ENCODE measurements around the gene LMCD1. TPM values are rescaled to one million over a fixed set of nuclear protein-coding genes. Genes with fewer than 3 reads are reported as not detected.

LMCD1 gene
- total and polyA plus RNA-seq, 2 experiments from 2014 or later, result 21.8 to 35.3 TPM

DNA sequence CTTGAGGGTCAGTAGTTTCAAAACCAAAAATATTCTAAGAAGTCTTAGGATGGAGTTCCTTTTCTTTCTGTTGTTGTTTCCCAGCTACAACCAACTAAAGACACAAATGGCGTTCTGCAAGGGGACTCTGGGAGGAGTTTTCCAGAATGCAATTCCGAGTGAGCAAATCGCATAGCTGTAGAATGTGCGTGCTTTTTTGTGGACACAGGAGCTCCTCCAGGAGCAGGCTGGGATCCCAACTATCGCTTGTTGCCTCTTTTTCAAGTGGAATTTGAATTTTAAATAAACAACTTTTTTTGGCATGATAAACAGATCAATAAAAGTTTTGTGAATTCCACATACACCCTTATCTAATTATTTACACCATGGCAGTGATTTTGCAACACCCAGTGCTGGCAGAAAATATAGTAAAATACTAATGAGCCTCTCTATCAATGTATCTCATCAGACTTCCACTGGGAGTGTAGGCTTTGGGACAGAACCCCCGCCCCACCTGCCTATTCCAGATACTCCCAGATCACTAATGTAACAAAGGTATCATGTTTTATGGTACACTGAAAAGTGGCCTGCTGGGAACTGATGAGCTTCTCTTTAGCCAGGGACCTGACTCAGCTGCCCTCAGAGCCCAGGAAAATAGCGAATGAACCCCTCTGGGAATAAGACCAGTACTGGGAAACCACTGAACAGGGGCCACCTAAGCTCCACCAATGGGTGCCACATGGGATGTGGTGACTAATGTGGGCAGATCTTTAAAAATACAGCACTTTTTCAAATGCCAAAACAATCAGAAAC lies 66.4 kb downstream of the LMCD1 start:
- Mint-ChIP-seq H3K27me3 (ENCODE audit: insufficient read depth, low read depth, poor library complexity) (peaks cover 1% of the 10 kb centered on the region), H3K9me3 (no peaks in the 10 kb centered on the region), H3K27ac (no peak overlapping the region), H3K4me3 (no peak overlapping the region), H3K4me1 (no peaks in the 10 kb centered on the region), H3K36me3 (ENCODE audit: low read depth) (peaks cover 2% of the 10 kb centered on the region; the same call in 1 of the 3 replicates)
- H3K27ac ChIP-seq (ENCODE audit: low read depth), result no peak overlapping the region
- no peak overlapping the region for H3K4me3 ChIP-seq
- H3K4me1 ChIP-seq (ENCODE audit: insufficient read depth), result no peaks in the 10 kb centered on the region
- no peaks in the 10 kb centered on the region for H3K79me2 ChIP-seq (replicated peaks; ENCODE audit: insufficient read depth)
- H3K4me2 ChIP-seq, result no peak overlapping the region
- no peak for DNase-seq (ENCODE audit: low spot score)
- TF ChIP-seq EZH2phosphoT487 (IDR thresholded peaks at IDR 0.05; ENCODE audit: unreplicated experiment) (no peak), POLR2AphosphoS5 (IDR thresholded peaks at IDR 0.05; ENCODE audit: low read depth) (no peak), NANOG (IDR thresholded peaks at IDR 0.05; ENCODE audit: borderline replicate concordance) (no peak), ZNF331 (CRISPR knock-in tag; IDR thresholded peaks at IDR 0.05; ENCODE audit: low read depth) (no peak), CREB1 (CRISPR knock-in tag; IDR thresholded peaks at IDR 0.05; ENCODE audit: low read depth) (no peak), ZNF114 (CRISPR knock-in tag; IDR thresholded peaks at IDR 0.05) (no peak), EZH2 (IDR thresholded peaks at IDR 0.05; ENCODE audit: low read depth, unreplicated experiment) (no peak), JUNB (IDR thresholded peaks at IDR 0.05; ENCODE audit: unreplicated experiment) (no peak)
- TF ChIP-seq, protein P1, sequence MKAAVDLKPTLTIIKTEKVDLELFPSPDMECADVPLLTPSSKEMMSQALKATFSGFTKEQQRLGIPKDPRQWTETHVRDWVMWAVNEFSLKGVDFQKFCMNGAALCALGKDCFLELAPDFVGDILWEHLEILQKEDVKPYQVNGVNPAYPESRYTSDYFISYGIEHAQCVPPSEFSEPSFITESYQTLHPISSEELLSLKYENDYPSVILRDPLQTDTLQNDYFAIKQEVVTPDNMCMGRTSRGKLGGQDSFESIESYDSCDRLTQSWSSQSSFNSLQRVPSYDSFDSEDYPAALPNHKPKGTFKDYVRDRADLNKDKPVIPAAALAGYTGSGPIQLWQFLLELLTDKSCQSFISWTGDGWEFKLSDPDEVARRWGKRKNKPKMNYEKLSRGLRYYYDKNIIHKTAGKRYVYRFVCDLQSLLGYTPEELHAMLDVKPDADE (IDR thresholded peaks at IDR 0.05), result no peak
- TF ChIP-seq, protein P2, sequence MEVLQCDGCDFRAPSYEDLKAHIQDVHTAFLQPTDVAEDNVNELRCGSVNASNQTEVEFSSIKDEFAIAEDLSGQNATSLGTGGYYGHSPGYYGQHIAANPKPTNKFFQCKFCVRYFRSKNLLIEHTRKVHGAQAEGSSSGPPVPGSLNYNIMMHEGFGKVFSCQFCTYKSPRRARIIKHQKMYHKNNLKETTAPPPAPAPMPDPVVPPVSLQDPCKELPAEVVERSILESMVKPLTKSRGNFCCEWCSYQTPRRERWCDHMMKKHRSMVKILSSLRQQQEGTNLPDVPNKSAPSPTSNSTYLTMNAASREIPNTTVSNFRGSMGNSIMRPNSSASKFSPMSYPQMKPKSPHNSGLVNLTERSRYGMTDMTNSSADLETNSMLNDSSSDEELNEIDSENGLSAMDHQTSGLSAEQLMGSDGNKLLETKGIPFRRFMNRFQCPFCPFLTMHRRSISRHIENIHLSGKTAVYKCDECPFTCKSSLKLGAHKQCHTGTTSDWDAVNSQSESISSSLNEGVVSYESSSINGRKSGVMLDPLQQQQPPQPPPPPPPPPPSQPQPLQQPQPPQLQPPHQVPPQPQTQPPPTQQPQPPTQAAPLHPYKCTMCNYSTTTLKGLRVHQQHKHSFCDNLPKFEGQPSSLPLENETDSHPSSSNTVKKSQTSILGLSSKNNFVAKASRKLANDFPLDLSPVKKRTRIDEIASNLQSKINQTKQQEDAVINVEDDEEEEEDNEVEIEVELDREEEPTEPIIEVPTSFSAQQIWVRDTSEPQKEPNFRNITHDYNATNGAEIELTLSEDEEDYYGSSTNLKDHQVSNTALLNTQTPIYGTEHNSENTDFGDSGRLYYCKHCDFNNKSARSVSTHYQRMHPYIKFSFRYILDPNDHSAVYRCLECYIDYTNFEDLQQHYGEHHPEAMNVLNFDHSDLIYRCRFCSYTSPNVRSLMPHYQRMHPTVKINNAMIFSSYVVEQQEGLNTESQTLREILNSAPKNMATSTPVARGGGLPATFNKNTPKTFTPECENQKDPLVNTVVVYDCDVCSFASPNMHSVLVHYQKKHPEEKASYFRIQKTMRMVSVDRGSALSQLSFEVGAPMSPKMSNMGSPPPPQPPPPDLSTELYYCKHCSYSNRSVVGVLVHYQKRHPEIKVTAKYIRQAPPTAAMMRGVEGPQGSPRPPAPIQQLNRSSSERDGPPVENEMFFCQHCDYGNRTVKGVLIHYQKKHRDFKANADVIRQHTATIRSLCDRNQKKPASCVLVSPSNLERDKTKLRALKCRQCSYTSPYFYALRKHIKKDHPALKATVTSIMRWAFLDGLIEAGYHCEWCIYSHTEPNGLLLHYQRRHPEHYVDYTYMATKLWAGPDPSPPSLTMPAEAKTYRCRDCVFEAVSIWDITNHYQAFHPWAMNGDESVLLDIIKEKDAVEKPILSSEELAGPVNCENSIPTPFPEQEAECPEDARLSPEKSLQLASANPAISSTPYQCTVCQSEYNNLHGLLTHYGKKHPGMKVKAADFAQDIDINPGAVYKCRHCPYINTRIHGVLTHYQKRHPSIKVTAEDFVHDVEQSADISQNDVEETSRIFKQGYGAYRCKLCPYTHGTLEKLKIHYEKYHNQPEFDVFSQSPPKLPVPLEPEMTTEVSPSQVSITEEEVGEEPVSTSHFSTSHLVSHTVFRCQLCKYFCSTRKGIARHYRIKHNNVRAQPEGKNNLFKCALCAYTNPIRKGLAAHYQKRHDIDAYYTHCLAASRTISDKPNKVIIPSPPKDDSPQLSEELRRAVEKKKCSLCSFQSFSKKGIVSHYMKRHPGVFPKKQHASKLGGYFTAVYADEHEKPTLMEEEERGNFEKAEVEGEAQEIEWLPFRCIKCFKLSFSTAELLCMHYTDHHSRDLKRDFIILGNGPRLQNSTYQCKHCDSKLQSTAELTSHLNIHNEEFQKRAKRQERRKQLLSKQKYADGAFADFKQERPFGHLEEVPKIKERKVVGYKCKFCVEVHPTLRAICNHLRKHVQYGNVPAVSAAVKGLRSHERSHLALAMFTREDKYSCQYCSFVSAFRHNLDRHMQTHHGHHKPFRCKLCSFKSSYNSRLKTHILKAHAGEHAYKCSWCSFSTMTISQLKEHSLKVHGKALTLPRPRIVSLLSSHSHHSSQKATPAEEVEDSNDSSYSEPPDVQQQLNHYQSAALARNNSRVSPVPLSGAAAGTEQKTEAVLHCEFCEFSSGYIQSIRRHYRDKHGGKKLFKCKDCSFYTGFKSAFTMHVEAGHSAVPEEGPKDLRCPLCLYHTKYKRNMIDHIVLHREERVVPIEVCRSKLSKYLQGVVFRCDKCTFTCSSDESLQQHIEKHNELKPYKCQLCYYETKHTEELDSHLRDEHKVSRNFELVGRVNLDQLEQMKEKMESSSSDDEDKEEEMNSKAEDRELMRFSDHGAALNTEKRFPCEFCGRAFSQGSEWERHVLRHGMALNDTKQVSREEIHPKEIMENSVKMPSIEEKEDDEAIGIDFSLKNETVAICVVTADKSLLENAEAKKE (CRISPR knock-in tag; IDR thresholded peaks at IDR 0.05), result no peak
- TF ChIP-seq, protein P3, sequence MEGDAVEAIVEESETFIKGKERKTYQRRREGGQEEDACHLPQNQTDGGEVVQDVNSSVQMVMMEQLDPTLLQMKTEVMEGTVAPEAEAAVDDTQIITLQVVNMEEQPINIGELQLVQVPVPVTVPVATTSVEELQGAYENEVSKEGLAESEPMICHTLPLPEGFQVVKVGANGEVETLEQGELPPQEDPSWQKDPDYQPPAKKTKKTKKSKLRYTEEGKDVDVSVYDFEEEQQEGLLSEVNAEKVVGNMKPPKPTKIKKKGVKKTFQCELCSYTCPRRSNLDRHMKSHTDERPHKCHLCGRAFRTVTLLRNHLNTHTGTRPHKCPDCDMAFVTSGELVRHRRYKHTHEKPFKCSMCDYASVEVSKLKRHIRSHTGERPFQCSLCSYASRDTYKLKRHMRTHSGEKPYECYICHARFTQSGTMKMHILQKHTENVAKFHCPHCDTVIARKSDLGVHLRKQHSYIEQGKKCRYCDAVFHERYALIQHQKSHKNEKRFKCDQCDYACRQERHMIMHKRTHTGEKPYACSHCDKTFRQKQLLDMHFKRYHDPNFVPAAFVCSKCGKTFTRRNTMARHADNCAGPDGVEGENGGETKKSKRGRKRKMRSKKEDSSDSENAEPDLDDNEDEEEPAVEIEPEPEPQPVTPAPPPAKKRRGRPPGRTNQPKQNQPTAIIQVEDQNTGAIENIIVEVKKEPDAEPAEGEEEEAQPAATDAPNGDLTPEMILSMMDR (conservative IDR thresholded peaks at IDR 0.05; ENCODE audit: low read depth in 2 of 2), result no peak
- no peaks in the 10 kb centered on the region for H3K27me3 ChIP-seq (ENCODE audit: insufficient read depth)
- no peaks in the 10 kb centered on the region; the same call in 1 of the 2 replicates for H3K36me3 ChIP-seq (ENCODE audit: insufficient read depth)
- ATAC-seq, result no peak
- H3K9me2 ChIP-seq (ENCODE audit: insufficient read depth), result no peaks in the 10 kb centered on the region
- no peak overlapping the region for H2AFZ ChIP-seq
- no peaks in the 10 kb centered on the region for H3F3A ChIP-seq (replicated peaks; ENCODE audit: low read depth)
- no peaks in the 10 kb centered on the region for H4K20me1 ChIP-seq (replicated peaks; ENCODE audit: insufficient read depth)

Data from GM23338 (cell line).